ENCODE results near the gene FSD1L.
"Not testable (repeated sequence)": the region's sequence is repeated elsewhere in the genome, so short reads cannot be mapped to it uniquely, and the experiment has no call there.

FSD1L gene

DNA sequence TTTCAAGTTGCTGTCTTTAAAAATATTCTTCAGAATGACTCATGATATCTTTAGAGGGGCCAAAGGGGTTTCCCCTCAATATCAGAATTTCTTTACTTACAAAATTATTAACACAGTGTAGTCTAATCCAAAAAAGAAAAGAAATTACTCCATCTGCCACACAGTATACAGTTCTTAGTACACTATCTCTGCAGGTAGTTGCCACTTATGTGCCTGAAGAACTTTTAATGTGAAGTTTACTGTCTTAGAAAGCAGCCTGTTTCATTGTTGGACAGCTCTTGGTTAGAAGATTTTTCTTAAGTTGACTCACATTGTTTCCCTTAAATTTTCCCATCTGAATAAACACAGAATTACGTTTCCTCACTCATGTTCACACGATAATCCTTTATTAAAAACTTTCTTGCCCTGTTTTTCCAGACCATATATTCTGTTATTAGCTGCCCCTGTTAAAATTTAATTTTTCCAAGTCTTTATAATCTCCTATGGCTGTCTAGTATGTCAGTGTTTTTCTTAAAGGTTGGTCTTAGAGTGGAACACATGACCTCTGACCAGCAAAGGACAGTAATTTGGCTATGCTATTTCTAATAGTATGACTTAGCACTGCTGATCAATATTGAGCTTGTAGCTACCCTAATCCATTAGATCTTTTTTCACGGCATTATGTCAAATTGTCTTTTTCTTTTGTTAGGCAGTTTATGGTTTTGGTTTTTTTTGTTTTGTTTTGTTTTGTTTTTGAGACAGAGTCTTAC, 88.3 kb downstream of the FSD1L start:
- DNase-seq (ENCODE audit: low read depth, low spot score), result no peak

DNA sequence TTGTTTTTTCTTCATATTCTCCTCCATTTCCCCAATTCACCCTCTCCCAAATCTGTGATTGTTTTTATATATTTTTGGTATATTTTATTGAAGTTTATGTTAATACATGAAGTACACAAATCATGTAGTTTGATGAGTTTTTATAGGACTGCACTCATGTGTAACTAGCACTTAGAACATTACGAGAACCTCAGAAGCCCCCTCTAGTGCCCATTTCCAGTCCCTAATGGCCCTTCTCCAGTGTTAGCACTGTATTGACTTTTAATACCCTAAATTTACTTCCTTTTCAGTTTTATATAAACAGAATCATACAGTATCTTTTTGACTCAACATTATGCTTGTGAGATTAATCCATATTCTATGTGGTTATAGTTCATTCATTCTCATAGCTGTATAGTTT, 91.6 kb downstream of the FSD1L start:
- no peak overlapping the region for H3K27ac ChIP-seq
- no peak for DNase-seq (ENCODE audit: low read depth, low spot score)

More for the DNA sequence above, 88.3 kb downstream of the FSD1L start:
- no peak overlapping the region for H3K27ac ChIP-seq

DNA sequence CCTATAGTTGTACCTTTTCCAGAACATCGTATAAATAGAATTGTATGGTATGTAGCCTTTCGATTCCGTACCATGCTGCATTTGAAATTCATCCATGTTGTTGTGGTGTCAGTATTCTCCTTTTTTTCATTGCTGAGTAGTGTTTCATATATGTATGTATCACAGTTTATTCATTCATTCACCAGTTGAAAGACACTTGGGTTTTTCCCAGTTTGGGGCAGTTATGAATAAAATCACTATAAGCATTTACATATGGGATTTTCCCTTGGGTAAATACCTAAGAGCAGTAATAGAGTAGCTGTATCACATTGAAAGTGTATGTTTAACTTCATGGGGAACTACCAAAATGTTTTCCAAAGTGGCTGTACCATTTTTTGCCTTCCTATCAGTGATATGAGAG, 94.0 kb downstream of the FSD1L start:
- no peak overlapping the region for H3K27ac ChIP-seq
- DNase-seq (ENCODE audit: low read depth, low spot score), result no peak

DNA sequence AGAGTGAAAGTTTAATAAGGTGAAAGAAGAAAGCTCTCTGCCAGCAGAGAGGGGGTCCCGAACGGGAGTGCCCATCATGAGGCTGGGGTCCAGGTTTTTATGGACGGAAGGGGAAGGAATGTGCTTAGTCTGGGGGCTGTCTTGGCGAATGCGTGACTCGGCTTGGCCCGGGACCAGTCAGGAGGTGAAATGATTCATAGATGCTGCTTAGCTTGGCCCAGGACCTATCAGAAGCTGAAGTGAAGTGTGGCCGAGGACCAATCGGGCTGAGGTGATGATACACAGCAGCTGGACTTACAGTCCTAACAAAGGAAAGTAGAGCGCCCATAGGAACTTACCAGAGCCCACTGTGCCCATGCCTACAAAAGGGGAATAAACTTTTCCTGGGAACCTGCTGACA, 106.2 kb downstream of the FSD1L start:
- no peak overlapping the region for H3K27ac ChIP-seq

DNA sequence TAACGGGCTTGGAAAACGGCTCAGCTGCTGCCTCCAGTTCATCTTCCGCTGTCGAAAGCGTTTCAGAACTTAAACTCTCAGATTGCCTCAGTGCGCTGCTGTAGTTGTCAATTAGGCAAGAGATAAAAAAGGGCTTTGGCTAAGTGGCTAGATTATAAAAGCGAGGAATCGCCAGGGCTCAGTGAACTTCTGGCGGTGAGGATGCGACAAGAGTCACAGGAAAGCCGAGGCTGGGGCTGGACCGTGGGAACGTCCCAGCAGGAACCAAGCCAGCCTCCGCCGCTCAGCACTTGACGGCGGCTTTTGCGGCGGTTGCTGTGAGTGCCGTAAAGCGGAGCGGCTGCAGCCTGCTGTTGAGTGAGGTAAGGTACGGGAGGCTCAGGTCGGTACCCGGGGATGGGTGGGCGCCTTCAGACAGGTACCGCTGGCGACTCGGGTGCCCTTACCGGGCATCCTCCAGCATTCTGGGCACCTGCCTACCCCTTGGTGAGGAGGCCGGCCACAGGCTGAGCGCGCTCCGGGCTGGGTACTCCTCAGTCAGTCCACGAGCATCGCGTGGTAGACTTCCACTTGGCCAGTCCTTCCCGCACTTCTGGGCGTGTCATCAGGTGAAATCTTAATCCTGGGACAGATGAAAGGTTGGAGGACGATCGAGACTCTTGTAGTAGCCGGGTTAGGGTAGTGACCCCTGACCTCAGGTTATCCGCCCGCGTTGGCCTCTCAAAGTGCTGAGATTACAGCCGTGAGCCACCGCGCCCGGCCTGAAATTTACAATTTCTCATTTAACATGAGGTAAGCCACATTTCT, 110.2 kb downstream of the FSD1L start, which contains the start of gene FKTN:
Gene FKTN (plus strand): TSS at position 328 of the 807 bp plus-strand sequence. CDS start 16,902 bp downstream, outside the sequence.
- DNase-seq (ENCODE audit: low read depth, low spot score), result peak; percentile 37
- peak within 1 kb of the TSS; percentile 11 for H3K27ac ChIP-seq

More for the DNA sequence above, 106.2 kb downstream of the FSD1L start:
- no peak for DNase-seq (ENCODE audit: low read depth, low spot score)

DNA sequence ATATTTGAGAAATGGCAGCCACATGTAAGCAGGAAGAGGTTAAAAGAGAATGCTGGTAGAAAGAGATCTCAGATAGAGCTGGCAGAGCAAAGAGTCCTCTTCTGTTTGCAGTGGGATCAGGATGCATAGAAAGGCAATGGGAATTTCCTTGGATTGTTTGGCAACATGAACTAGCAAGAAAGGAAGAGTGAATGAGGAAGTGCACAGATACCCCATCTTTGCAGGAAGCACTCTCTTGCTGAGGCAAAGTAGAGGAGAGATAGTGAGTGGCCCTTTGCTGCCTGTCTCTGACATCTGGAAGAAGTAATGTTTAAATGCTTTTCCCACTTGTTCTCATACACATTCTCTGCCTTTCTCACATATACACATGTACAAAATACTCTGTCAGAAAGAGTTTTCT, 124.6 kb downstream of the FSD1L start:
- no peak for DNase-seq (ENCODE audit: low read depth, low spot score)
- no peak overlapping the region for H3K27ac ChIP-seq

DNA sequence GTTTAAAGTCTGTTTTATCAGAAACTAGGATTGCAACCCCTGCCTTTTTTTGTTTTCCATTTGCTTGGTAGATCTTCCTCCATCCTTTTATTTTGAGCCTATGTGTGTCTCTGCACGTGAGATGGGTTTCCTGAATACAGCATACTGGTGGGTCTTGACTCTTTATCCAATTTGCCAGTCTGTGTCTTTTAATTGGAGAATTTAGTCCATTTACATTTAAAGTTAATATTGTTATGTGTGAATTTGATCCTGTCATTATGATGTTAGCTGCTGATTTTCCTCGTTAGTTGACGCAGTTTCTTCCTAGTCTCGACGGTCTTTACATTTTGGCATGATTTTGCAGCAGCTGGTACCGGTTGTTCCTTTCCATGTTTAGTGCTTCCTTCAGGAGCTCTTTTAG, 132.1 kb downstream of the FSD1L start:
- not testable (repeated sequence) for H3K27ac ChIP-seq; DNase-seq (ENCODE audit: low read depth, low spot score)

DNA sequence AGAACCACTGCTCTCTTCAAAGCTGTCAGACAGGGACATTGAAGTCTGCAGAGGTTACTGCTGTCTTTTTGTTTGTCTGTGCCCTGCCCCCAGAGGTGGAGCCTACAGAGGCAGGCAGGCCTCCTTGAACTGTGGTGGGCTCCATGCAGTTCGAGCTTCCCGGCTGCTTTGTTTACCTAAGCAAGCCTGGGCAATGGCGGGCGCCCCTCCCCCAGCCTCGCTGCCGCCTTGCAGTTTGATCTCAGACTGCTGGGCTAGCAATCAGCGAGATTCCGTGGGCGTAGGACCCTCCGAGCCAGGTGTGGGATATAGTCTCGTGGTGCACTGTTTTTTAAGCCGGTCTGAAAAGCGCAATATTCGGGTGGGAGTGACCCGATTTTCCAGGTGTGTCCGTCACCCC, 133.7 kb downstream of the FSD1L start:
- DNase-seq (ENCODE audit: low read depth, low spot score); H3K27ac ChIP-seq: not testable (repeated sequence)

DNA sequence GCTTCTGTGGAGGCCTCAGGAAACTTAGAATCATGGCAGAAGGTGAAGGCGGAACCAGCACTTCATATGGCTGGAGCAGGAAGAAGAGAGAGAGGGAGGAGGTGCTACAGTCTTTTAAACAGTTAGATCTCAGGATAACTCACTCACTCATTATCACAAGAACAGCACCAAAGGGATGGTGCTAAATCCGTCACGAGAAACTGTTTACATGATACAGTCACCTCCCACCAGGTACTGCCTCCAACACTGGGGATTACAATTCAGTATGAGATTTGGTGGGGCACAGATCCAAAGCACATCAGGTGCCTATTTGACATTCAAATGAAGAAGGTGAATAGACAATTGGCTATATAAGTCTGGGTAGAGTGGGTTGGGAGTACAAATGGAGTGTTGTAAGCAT, 145.3 kb downstream of the FSD1L start:
- DNase-seq (ENCODE audit: low read depth, low spot score), result no peak
- H3K27ac ChIP-seq, result no peak overlapping the region
